ENCODE data around the gene USH1C.

DNA sequence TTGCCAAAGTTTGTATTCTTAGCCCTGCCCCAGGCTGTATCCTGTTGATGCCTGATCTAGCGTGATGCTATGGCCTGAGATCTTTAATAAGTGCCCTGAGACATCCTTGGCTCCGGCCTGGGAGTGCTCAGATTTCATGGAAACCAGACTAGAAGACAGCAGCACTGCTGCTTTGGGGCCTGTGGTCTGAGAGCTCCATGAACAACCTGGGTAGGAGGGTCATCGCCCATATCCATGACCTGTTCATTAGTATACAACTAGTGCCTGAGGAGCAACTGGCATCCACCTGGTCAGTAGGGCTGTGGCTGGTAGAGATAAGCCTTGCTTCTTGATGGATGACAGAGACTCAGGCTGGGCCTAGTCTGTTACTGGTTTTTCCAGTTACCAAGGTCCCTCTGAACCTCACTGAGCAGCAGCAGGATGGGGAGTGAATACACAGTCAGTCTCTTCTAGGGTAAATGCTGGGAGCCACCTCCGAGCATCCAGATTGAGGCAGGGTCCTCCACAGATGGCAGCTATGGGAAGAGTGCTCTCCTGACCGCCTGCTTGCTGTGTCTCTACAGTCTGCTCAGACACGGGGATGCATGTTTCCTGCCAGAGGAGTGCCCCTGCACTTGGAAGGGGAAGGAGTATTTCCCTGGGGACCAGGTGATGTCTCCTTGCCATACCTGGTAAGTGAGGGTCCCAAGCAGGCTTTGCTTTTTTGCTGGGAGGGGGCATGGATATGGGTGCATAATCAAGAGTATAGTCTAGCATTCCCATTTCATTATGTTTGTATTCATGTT lies 41.9 kb upstream of the USH1C start:
- no peak for TF ChIP-seq POLR2A (IDR thresholded peaks at IDR 0.05; ENCODE audit: low read depth)
- TF ChIP-seq CTCF (IDR thresholded peaks at IDR 0.05), result no peak
